ENCODE measurements around the gene SEMA6B.
"Not testable (repeated sequence)": the region's sequence is repeated elsewhere in the genome, so short reads cannot be mapped to it uniquely, and the experiment has no call there.

SEMA6B gene

DNA sequence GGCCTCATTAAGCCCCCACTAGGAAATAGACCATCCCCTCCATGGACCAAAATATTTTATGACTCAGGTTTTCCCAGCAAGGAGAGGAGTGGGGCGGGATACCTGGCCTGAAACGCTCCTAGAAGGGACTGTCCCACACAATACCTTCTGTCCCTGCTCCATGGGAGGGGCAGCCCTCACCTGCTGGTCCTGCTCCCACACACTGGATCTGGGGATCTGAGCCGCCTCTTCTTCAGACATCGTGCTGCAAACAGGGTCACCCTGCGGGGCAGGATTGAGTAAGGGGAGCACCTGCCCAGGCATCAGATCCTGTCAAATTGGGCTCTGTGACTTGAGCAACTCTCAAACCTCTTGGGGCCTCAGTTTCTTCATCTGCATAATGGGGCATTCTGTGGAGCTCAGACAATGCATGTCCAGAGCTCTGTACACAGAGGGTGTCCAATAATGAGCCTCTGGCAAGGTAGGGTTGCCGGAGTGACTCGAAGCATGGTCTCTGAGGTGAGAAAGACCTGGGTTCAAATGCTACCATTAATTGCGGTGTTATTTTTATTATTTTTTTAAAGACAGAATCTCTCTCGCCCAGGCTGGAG is 25.6 kb downstream of the SEMA6B start:
- DNase-seq (ENCODE audit: extremely low read depth, low read depth), result no peak
- TF ChIP-seq, protein P1, sequence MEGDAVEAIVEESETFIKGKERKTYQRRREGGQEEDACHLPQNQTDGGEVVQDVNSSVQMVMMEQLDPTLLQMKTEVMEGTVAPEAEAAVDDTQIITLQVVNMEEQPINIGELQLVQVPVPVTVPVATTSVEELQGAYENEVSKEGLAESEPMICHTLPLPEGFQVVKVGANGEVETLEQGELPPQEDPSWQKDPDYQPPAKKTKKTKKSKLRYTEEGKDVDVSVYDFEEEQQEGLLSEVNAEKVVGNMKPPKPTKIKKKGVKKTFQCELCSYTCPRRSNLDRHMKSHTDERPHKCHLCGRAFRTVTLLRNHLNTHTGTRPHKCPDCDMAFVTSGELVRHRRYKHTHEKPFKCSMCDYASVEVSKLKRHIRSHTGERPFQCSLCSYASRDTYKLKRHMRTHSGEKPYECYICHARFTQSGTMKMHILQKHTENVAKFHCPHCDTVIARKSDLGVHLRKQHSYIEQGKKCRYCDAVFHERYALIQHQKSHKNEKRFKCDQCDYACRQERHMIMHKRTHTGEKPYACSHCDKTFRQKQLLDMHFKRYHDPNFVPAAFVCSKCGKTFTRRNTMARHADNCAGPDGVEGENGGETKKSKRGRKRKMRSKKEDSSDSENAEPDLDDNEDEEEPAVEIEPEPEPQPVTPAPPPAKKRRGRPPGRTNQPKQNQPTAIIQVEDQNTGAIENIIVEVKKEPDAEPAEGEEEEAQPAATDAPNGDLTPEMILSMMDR (IDR thresholded peaks at IDR 0.05; ENCODE audit: low read depth, low read length), result no peak

DNA sequence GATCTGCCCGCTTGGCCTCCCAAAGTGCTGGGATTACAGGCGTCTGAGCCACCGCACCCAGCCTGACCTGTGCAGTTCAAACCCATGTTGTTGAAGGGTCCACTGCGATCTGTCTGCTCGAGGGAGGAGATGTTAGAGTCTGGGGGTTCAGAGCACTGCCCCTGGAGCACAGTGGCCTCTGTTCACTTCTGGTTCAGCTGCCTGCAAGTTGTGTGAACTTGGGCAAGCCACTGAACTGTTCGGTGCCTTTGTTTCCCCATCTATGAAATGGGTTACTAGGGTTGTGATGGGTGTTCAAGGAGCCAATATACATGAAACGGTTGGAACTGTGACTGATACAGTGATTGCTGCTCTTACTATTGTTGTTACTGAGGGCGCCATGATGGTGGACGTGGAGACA is 26.1 kb downstream of the SEMA6B start:
- DNase-seq (ENCODE audit: extremely low read depth, low read depth), result no peak
- TF ChIP-seq, protein P1 (IDR thresholded peaks at IDR 0.05; ENCODE audit: low read depth, low read length), result no peak

DNA sequence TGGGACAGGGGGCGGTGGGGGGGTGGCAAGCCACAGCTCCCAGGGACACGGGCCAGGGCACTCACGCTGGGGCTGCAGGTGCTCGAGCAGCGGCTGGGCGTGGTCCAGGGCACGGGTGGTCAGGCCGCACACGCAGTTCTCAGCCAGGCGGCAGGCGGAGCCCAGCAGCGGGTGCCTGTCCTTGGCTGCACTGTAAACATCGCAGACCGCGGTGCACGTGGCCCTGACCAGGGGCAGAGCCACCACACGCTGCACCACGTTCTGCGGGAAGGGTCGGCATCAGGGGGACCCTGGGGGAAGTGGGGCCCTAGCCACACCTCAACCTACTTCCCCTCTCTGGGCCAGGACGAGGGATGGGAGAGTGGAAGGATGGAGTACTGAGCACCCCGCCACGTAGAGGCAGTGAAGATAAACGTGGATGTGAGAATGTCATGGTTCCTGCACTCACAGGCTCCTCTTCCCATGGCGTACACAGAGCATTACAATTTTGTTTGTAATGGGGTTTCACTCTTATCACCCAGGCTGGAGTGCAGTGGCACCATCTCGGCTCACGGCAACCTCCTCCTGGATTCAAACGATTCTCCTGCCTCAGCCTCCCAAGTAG is 27.8 kb downstream of the SEMA6B start:
- no peak for DNase-seq (ENCODE audit: extremely low read depth, low read depth)
- TF ChIP-seq, protein P1 (IDR thresholded peaks at IDR 0.05; ENCODE audit: low read depth, low read length), result no peak

DNA sequence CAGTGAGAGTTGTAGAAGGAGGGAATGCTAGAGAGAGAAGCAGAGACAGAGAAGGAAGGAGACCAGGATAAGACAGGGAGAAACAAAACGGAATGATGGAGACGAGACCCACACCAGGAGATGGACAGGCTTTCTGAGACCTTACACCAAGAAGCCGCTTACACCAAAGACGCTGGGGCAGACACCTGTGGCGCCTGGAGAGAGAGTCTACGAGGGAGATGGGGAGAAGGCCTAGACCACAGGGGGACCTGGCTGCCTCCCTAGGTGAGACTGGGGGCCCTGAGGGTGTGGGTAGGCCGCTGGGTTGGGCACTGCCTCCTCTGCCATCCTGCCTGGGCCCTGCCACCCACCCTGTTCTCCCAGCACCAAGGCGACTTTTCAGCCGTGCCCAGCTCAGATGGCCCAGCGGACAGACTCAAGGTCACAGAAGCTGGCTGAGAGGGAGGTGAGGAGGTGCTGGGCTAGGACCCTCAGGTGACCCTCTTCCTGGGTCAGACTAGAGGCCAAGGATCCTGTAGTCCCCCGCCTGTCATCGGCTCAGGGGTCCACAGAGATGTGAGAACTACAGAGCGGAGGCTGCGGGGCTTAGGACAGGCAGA is 29.5 kb downstream of the SEMA6B start:
- TF ChIP-seq, protein P1 (IDR thresholded peaks at IDR 0.05; ENCODE audit: low read depth, low read length), result no peak
- DNase-seq (ENCODE audit: extremely low read depth, low read depth), result no peak

DNA sequence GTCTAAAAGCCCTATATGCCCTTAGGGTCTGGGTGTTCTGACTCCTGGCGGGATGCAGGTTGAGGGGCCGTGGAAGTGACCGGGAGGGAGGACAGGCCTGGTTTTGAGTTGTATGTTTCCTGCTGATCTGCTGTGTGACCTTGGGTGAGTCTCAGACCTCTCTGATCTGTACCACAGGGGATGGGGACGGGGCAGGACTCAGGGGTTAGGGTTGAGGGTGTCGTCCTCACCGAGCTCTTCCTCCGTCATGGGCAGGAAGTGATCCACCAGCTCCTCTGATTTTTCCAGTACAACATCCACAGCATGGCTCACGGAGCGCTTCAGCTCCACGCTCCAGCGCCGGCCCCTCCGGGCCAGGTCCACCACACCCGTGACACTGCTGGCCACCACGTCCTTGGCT is 30.6 kb downstream of the SEMA6B start:
- DNase-seq (ENCODE audit: extremely low read depth, low read depth), result no peak
- TF ChIP-seq, protein P1 (IDR thresholded peaks at IDR 0.05; ENCODE audit: low read depth, low read length), result no peak

DNA sequence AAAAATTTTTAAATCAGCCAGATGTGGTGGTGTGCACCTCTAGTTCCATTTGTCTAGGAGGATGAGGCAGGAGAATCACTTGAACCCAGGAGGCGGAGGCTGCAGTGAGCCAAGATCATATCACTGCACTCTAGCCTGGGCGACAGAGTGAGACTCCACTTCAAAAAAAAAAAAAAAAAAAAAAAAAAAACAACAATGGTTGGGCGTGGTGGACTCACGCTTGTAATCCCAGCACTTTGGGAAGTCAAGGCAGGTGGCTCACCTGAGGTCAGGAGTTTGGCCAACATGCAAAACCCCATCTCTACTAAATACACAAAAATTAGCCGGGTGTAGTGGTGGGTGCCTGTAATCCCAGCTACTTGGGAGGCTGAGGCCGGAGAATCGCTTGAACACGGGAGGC is 32.1 kb downstream of the SEMA6B start:
- DNase-seq (ENCODE audit: extremely low read depth, low read depth), result not testable (repeated sequence)

DNA sequence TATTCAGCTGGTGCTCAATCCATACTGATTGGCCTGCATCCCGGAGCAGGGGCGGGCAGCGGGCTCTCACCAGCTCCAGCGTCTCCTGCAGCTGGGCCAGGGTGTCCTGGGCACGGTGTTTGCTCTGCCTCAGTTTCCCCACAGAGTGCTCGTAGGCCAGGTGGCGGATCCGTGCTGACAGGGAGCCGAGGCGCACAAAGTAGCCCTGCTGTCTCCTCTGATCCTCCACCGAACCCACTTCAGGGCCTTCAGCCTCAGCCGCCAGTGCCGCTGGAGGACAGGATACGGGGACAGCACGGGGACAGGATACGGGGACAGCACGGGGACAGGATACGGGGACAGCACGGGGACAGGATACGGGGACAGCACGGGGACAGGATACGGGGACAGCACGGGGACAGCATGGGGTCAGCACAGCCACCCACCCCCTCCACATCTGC is 33.9 kb downstream of the SEMA6B start:
- TF ChIP-seq, protein P1 (IDR thresholded peaks at IDR 0.05; ENCODE audit: low read depth, low read length), result no peak
- no peak for DNase-seq (ENCODE audit: extremely low read depth, low read depth)

Measured in AG09319 (cell line).